ENCODE results near the gene IL16.
A peak's percentile ranks its signal among the peaks of the same experiment; 100 is the strongest.

Gene IL16

DNA sequence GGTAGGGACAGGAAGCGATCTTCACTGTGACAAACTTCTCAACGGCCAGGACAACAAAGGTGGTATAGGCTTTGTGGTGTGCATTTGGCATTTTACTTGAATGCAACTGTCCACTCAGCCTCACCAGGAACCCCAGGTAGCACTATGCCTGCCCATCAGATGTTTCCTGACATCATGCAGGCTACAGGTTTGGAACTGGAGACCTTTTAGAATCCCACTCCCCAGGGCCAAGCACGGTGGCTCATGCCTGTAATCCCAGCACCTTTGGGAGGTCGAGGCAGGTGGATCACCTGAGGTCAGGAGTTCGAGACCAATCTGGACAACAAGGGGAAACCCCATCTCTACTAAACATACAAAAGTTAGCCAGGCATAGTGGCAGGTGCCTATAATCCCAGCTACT lies 117.7 kb downstream of the IL16 start:
- TF ChIP-seq, protein P1, sequence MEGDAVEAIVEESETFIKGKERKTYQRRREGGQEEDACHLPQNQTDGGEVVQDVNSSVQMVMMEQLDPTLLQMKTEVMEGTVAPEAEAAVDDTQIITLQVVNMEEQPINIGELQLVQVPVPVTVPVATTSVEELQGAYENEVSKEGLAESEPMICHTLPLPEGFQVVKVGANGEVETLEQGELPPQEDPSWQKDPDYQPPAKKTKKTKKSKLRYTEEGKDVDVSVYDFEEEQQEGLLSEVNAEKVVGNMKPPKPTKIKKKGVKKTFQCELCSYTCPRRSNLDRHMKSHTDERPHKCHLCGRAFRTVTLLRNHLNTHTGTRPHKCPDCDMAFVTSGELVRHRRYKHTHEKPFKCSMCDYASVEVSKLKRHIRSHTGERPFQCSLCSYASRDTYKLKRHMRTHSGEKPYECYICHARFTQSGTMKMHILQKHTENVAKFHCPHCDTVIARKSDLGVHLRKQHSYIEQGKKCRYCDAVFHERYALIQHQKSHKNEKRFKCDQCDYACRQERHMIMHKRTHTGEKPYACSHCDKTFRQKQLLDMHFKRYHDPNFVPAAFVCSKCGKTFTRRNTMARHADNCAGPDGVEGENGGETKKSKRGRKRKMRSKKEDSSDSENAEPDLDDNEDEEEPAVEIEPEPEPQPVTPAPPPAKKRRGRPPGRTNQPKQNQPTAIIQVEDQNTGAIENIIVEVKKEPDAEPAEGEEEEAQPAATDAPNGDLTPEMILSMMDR (IDR thresholded peaks at IDR 0.05; ENCODE audit: low read depth, low read length, missing control alignments) = no peak
- DNase-seq (ENCODE audit: low read depth) = no peak
- no peak overlapping the region for H3K4me3 ChIP-seq (ENCODE audit: low read depth, low read length)
- in situ Hi-C loops (cut with HindIII; ENCODE audit: low sequenced_read_pairs) = no loop called here

DNA sequence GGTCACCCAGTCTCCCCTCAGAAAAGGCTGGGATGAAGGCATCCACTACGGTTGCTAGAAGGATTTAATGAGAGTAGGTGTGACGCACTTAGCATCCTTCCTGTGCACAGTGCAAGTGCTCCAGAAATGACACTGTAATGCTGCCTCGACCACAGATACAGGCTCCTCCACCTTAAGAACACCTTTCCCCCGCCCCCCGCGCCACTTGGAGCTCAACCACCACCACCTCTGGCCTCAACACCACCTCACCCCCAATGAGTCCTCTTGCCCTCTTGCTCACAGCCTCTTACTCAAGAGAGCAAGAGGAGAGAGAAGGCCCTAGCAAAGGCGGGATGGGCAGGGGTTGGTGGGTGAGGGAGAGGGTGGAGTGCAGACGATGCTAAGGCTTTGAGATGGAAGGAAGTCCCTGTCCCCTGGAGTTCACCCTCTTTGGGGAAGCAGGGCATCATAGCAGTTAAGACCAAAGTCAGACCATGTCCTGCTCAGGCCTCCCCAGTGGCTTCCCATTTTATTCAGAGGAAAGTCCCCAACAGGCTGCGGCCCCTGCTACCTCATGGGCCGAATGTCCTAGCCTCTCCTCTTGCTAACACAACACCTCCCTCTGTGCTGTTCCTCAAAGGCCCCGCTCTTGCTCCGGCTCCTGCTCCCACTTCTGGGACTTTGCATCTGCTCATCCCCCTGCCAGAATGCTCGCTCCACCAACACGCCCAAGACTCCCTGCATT lies 118.9 kb downstream of the IL16 start:
- no peak for DNase-seq (ENCODE audit: low read depth)
- TF ChIP-seq, protein P1 (IDR thresholded peaks at IDR 0.05; ENCODE audit: low read depth, low read length, missing control alignments) = no peak
- H3K4me3 ChIP-seq (ENCODE audit: low read depth, low read length) = no peak overlapping the region
- in situ Hi-C loops (cut with HindIII; ENCODE audit: low sequenced_read_pairs) = no loop called here

DNA sequence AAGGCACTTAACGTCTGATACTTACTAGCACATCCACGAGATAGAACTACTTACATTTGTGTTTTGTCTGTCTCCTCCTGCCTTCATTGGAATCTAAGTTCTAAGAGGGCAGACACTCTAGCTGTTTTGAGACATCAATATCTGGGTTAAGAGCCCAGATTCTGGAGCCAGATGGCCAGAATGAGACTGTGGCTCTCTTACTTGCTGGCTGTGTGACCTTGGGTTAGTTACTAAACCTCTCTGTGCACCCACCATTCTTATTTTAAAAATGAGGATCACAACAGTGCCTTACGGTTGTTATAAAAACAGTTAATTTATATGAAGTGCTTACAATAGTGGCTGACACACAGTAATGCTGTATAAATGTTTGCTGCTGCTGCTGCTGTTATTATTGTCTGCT lies 119.6 kb downstream of the IL16 start:
- TF ChIP-seq, protein P1 (IDR thresholded peaks at IDR 0.05; ENCODE audit: low read depth, low read length, missing control alignments) = no peak
- DNase-seq (ENCODE audit: low read depth) = no peak
- no peak overlapping the region for H3K4me3 ChIP-seq (ENCODE audit: low read depth, low read length)
- in situ Hi-C loops (cut with HindIII; ENCODE audit: low sequenced_read_pairs) = no loop called here

DNA sequence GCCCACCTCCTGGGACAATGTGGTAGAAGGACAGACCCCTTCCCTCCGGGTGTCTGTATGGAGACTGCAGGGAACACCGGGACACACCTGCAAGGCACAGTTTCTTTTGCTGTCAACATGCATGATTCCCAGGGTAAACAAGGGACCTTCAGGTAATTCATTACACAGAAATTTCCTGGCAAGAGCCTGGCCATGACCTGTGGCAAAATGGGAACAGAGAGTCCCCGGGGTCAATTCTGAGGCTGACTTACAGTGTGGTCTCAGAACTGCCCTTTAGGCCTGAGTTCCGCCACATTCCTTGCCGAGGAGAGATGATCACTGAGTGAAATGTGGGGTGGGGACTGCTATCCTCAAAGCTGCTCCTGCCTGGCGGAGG lies 121.0 kb downstream of the IL16 start:
- DNase-seq (ENCODE audit: low read depth) = no peak
- in situ Hi-C loops (cut with HindIII; ENCODE audit: low sequenced_read_pairs) = no loop called here
- H3K4me3 ChIP-seq (ENCODE audit: low read depth, low read length) = no peak overlapping the region
- TF ChIP-seq, protein P1 (IDR thresholded peaks at IDR 0.05; ENCODE audit: low read depth, low read length, missing control alignments) = no peak

DNA sequence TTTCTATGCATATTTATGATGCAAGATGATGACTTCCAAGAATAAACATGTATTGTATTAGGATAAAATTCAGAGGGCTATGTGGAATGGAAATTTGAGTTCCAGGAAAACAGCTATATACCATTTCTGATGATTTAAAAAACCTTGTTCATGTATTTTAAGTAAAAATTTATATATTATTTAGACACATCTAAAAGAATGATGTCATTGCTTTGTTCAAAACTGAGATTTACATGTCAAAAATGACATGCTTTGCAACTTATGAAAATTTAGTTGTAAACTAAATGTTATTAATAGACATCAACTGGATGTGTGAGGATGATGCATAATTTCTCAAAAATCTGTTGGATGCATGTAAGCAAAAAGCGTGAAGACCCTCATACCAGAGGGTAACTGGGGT lies 125.0 kb downstream of the IL16 start:
- no peak overlapping the region for H3K4me3 ChIP-seq (ENCODE audit: low read depth, low read length)
- TF ChIP-seq, protein P1 (IDR thresholded peaks at IDR 0.05; ENCODE audit: low read depth, low read length, missing control alignments) = no peak
- in situ Hi-C loops (cut with HindIII; ENCODE audit: low sequenced_read_pairs) = no loop called here
- no peak for DNase-seq (ENCODE audit: low read depth)

DNA sequence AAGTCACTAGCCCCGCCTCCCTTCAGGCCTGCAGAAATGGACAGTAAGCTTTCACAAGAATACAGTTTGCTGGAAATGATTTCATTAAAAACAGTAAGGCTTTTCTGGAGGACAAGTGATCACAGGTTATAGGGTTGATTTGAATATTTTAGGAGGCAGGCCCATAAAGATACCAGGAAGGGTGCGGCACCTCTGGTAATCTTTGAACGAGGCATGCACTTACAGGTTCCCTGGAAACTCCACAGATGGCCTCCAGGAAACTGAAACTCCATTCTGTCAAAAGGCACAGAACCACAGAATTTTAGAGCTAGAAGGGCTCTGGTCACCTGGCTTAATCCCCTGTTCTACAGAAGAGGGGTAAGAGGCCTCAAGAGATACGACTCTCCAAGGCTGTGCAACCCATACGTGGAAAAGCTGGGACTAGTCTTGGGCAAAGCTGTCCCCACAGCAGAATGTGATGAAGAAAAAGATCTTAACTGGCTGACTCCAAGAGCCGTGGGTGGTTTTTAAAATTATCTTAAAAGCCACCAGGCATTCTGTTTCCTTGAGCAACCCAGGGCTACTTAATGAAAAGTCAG lies 126.1 kb downstream of the IL16 start:
- TF ChIP-seq, protein P1 (IDR thresholded peaks at IDR 0.05; ENCODE audit: low read depth, low read length, missing control alignments) = no peak
- H3K4me3 ChIP-seq (ENCODE audit: low read depth, low read length) = peak overlapping the region; percentile 58
- DNase-seq (ENCODE audit: low read depth) = no peak
- in situ Hi-C loops (cut with HindIII; ENCODE audit: low sequenced_read_pairs) = no loop called here

All from astrocyte of the cerebellum (primary cell).